IMR-90 (cell line): Measurements from ENCODE around the gene RNF11. TPM values are rescaled to one million over a fixed set of nuclear protein-coding genes. Genes with fewer than 3 reads are reported as not detected.

Source experiments
- ATAC-seq: fragments of 200-7000 bp; cut with Tn5 transposase; 2 replicates; pipeline ENCODE4 v1.9.1; 2020; ENCODE audit warnings: low read depth, mild to moderate bottlenecking, moderate library complexity
- BruUV-seq: library from RNA; stranded (reverse); fragments of 400-500 nt; replicated peaks from 2 replicates; lab custom pipeline; 2021; lab: Mats Ljungman, UMichigan
- CTCF ChIA-PET: fragments of 300-600 bp; formaldehyde crosslinking; extraction: SDS; loops from one replicate; lab custom pipeline; 2021; ENCODE audit warnings: antibody characterized with exemption; lab: Yijun Ruan, JAX
- POLR2A ChIA-PET: fragments of 300-600 bp; sonication (Branson Sonifier 250); formaldehyde crosslinking; loops from one replicate; lab custom pipeline; 2022; ENCODE audit warnings: antibody characterized with exemption; ENCODE audit not compliant: unreplicated experiment; lab: Charles Lee
- DNase-seq: peaks from one replicate; pipeline ENCODE4 v3.0.0; 2013
- H2AFZ ChIP-seq: replicated peaks from 2 replicates; pipeline ENCODE3; 2013; ENCODE audit warnings: low read length, mild to moderate bottlenecking; ENCODE audit not compliant: poor library complexity
- H2AK5ac ChIP-seq: 2 replicates; pipeline ENCODE4 v1.6.1; 2013; ENCODE audit warnings: low read depth, low read length, inconsistent platforms
- H2AK9ac ChIP-seq: replicated peaks from 2 replicates; pipeline ENCODE3; 2013; ENCODE audit warnings: mild to moderate bottlenecking, low read depth, low read length, moderate library complexity; ENCODE audit not compliant: poor library complexity
- H2BK120ac ChIP-seq: 2 replicates; pipeline ENCODE4 v1.6.1; 2013; ENCODE audit warnings: low read depth, low read length, inconsistent platforms
- H2BK15ac ChIP-seq: 3 replicates; pipeline ENCODE4 v1.6.1; 2013; ENCODE audit warnings: low read depth, low read length, inconsistent platforms
- H2BK20ac ChIP-seq: 2 replicates; pipeline ENCODE4 v1.6.1; 2013; ENCODE audit warnings: low read depth, mild to moderate bottlenecking, inconsistent platforms, low read length, moderate library complexity
- H2BK5ac ChIP-seq: 2 replicates; pipeline ENCODE4 v1.6.1; 2013; ENCODE audit warnings: mild to moderate bottlenecking, low read depth, low read length, inconsistent platforms; ENCODE audit not compliant: poor library complexity, severe bottlenecking
- H3K14ac ChIP-seq: replicated peaks from 2 replicates; pipeline ENCODE4 v1.6.1; 2013; ENCODE audit warnings: low read depth, low read length, inconsistent platforms
- H3K18ac ChIP-seq: 2 replicates; pipeline ENCODE4 v1.6.1; 2013; ENCODE audit warnings: low read depth, low read length, control low read depth
- H3K23ac ChIP-seq: 2 replicates; pipeline ENCODE4 v1.6.1; 2013; ENCODE audit warnings: low read depth, low read length, inconsistent platforms
- H3K27ac ChIP-seq: 2 replicates; pipeline ENCODE4 v1.5.1; 2013; ENCODE audit warnings: mild to moderate bottlenecking, control low read depth, low read length; ENCODE audit not compliant: insufficient read depth
- H3K27me3 ChIP-seq: 2 replicates; pipeline ENCODE4 v1.6.1; 2013; ENCODE audit warnings: low read length; ENCODE audit not compliant: control insufficient read depth, insufficient read depth
- H3K36me3 ChIP-seq: 2 replicates; pipeline ENCODE4 v1.6.1; 2013; ENCODE audit warnings: low read length, mixed read lengths; ENCODE audit not compliant: control insufficient read depth, insufficient read depth
- H3K4ac ChIP-seq: 2 replicates; pipeline ENCODE4 v1.6.1; 2013; ENCODE audit warnings: low read depth, low read length, inconsistent platforms
- H3K4me1 ChIP-seq: 2 replicates; pipeline ENCODE4 v1.6.1; 2013; ENCODE audit warnings: low read length, mixed read lengths; ENCODE audit not compliant: control insufficient read depth, insufficient read depth
- H3K4me2 ChIP-seq: 2 replicates; pipeline ENCODE4 v1.6.1; 2013; ENCODE audit warnings: low read depth, mild to moderate bottlenecking, control low read depth, low read length, moderate library complexity
- H3K4me3 ChIP-seq: 2 replicates; pipeline ENCODE4 v1.5.1; 2013; ENCODE audit warnings: low read depth, mild to moderate bottlenecking, control low read depth, low read length, moderate library complexity; ENCODE audit not compliant: insufficient read depth
- H3K56ac ChIP-seq: 2 replicates; pipeline ENCODE4 v1.6.1; 2013; ENCODE audit warnings: low read length, inconsistent platforms; ENCODE audit not compliant: insufficient read depth; ENCODE audit errors: extremely low read depth
- H3K79me1 ChIP-seq, 2 experiments: 2 replicates each; pipeline ENCODE4 v1.6.1; 2013; ENCODE audit warnings: low read length in 2 of 2, inconsistent platforms in 1 of 2, low read depth in 1 of 2
- H3K9ac ChIP-seq: 2 replicates; pipeline ENCODE4 v1.6.1; 2013; ENCODE audit warnings: low read depth, low read length, control low read depth
- H3K9me1 ChIP-seq: 2 replicates; pipeline ENCODE4 v1.6.1; 2013; ENCODE audit warnings: low read length, inconsistent platforms; ENCODE audit not compliant: insufficient read depth
- H3K9me3 ChIP-seq: 2 replicates; pipeline ENCODE4 v1.6.1; 2013; ENCODE audit warnings: low read length; ENCODE audit not compliant: control insufficient read depth, insufficient read depth
- H4K20me1 ChIP-seq: 2 replicates; pipeline ENCODE4 v1.6.1; 2013; ENCODE audit warnings: low read length, inconsistent platforms; ENCODE audit not compliant: insufficient read depth
- H4K5ac ChIP-seq: 2 replicates; pipeline ENCODE4 v1.6.1; 2013; ENCODE audit warnings: mild to moderate bottlenecking, low read depth, low read length, control low read depth
- H4K8ac ChIP-seq, 2 experiments: 2 replicates each; pipeline ENCODE4 v1.6.1; 2013; ENCODE audit warnings: low read depth in 2 of 2, low read length in 2 of 2, control low read depth in 1 of 2, inconsistent platforms in 1 of 2
- H4K91ac ChIP-seq: 2 replicates; pipeline ENCODE4 v1.6.1; 2013; ENCODE audit warnings: low read depth, low read length, inconsistent platforms; ENCODE audit not compliant: insufficient read depth
- BHLHE40 ChIP-seq: fragments of 150-350 bp; IDR thresholded peaks from 2 replicates; pipeline ENCODE4 v1.6.1; 2016; ENCODE audit warnings: mild to moderate bottlenecking, low read depth, low read length
- CHD1 ChIP-seq: IDR thresholded peaks from 2 replicates; pipeline ENCODE4 v1.6.1; 2012; ENCODE audit warnings: low read depth, low read length, improper control_type of control experiment
- FOS ChIP-seq: fragments of 150-350 bp; IDR thresholded peaks from 2 replicates; pipeline ENCODE4 v1.6.1; 2016; ENCODE audit warnings: low read depth, low read length
- NFE2L2 ChIP-seq: fragments of 150-350 bp; IDR thresholded peaks from 2 replicates; pipeline ENCODE4 v1.6.1; 2016; ENCODE audit warnings: low read depth, mild to moderate bottlenecking, low read length
- POLR2A ChIP-seq: IDR thresholded peaks from 2 replicates; pipeline ENCODE4 v1.6.1; 2012; ENCODE audit warnings: mild to moderate bottlenecking, low read depth, low read length
- RAD21 ChIP-seq: IDR thresholded peaks from 2 replicates; pipeline ENCODE4 v1.6.1; 2012; ENCODE audit warnings: low read length, improper control_type of control experiment
- WGBS, 2 experiments: methylation state at CpG; one replicate each; pipeline versions ENCODE4 v1.1.5 to v1.1.7; 2013; ENCODE audit warnings: missing lambda C conversion rate in 2 of 2; ENCODE audit not compliant: insufficient read length in 1 of 2; ENCODE audit errors: extremely low coverage in 2 of 2; 5-methylcytosine and 5-hydroxymethylcytosine counted together
- dilution Hi-C: fragments of 300-500 bp; cut with HindIII; formaldehyde crosslinking; loops from one replicate; pipeline ENCODE4 v1.14.3; 2018; ENCODE audit warnings: low sequenced_read_pairs; ENCODE audit not compliant: unreplicated experiment
- in situ Hi-C: fragments of 300-500 bp; cut with MboI; formaldehyde crosslinking; loops from 3 replicates; pipeline ENCODE4 v1.14.3; 2019; ENCODE audit warnings: low sequenced_read_pairs, inconsistent platforms, mixed read lengths
- intact Hi-C: fragments of 100-400 bp; cut with micrococcal nuclease; formaldehyde crosslinking; loops from 2 replicates; pipeline ENCODE4 v1.10.0; 2022
- polyA plus RNA-seq, 3 experiments: library from polyadenylated mRNA; depleted of rRNA; stranded (reverse); fragments of >200 nt; gene quantifications; 2 replicates each; pipeline ENCODE4 v1.2.3, GENCODE V29; 2012; ENCODE audit warnings: low replicate concordance in 1 of 3
- total RNA-seq: library from RNA; depleted of rRNA; stranded (reverse); fragments of >200 nt; gene quantifications from 2 replicates; pipeline ENCODE4 v1.2.3, GENCODE V29; 2012
- TF ChIP-seq, protein P1 (sequence below): fragments of 150-350 bp; IDR thresholded peaks from 2 replicates; pipeline ENCODE4 v1.6.1; 2016; ENCODE audit warnings: low read depth, mild to moderate bottlenecking, low read length, moderate library complexity, borderline replicate concordance

The RNF11 gene
- total and polyA plus RNA-seq, 2 of the 4 experiments (the other 2 are of a cell fraction), result 63.3 to 64.1 TPM

DNA sequence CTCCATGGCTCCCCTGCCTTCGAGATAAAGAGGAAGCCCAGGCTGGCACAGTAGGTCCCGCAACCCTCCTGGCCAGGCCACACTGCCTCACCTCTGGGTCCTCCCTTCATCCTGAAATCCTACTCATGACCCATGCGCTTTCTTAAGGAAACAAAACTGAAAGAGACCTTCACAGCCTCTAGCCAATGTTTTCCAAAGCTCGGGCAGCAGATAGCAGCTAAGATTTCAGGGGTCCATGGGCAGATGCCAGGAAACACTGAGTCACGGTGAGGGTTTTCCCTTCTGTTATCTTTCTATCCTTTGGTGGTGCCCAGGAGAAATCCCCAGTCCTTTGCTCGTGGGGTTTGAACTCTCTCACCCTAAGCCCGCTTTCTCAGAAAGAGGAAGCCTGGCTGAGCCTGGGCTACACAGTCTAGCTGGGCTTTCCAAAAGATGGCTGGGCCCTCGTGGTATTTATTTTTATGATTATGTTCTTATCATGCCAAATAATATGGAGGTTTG is 67.7 kb downstream of the RNF11 start:
- TF ChIP-seq, protein P1, sequence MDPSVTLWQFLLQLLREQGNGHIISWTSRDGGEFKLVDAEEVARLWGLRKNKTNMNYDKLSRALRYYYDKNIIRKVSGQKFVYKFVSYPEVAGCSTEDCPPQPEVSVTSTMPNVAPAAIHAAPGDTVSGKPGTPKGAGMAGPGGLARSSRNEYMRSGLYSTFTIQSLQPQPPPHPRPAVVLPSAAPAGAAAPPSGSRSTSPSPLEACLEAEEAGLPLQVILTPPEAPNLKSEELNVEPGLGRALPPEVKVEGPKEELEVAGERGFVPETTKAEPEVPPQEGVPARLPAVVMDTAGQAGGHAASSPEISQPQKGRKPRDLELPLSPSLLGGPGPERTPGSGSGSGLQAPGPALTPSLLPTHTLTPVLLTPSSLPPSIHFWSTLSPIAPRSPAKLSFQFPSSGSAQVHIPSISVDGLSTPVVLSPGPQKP, result no peak
- TF ChIP-seq NFE2L2, result no peak
- 0 out of 2 replicates have a peak, but pooled peaks have one; percentile 8 for TF ChIP-seq FOS
- no peak for TF ChIP-seq BHLHE40
- TF ChIP-seq CHD1, result no peak
- no peak for TF ChIP-seq RAD21
- no peak for TF ChIP-seq POLR2A
- Histone ChIP-seq H4K91ac (no peak overlapping the region; the same call in 1 of the 2 replicates), H3K9ac (no peak overlapping the region), H3K36me3 (no peaks in the 10 kb centered on the region), H3K4me1 (no peaks in the 10 kb centered on the region; the same call in 1 of the 2 replicates), H2BK5ac (no peak overlapping the region), H3K23ac (no peak overlapping the region), H3K4ac (peak overlapping the region; percentile 0; the same call in 1 of the 2 replicates), H4K8ac (peak overlapping the region in 1 of 2 experiments; percentile 12; a peak in 1 of 4 replicates), H3K27me3 (no peaks in the 10 kb centered on the region; the same call in 1 of the 2 replicates), H3K4me2 (peak overlapping the region; percentile 15; the same call in 1 of the 2 replicates), H2AK9ac (peak overlapping the region; percentile 44), H3K9me1 (peaks cover 9% of the 10 kb centered on the region; the same call in 1 of the 2 replicates), H4K20me1 (no peaks in the 10 kb centered on the region), H3K4me3 (no peak overlapping the region), H3K18ac (no peak overlapping the region), H3K9me3 (no peaks in the 10 kb centered on the region), H2BK120ac (no peak overlapping the region), H3K27ac (no peak overlapping the region), H2BK15ac (no peak overlapping the region), H2AFZ (peak overlapping the region; percentile 52), H4K5ac (no peak overlapping the region), H3K56ac (no peak overlapping the region), H2AK5ac (0 out of 2 replicates have a peak overlapping the region, but pooled peaks have one; percentile 9), H3K14ac (peak overlapping the region; percentile 12; the same call in 1 of the 2 replicates), H2BK20ac (no peak overlapping the region), H3K79me1 (no peaks in the 10 kb centered on the region)
- BruUV-seq, result no TSS peak
- ChIA-PET CTCF (interaction anchor here (0.6 kb wide), 1 partner anchor 96 kb away, joined by 3 read pairs; no protein-coding TSS in a partner anchor), POLR2A (no interaction called here)
- 74% methylated on average over 4 of the region's 8 CpGs; no CpG with 5 or more reads in 1 of the 2 experiments for WGBS, 2 experiments
- ATAC-seq, result peak; percentile 55
- peak; percentile 66 for DNase-seq
- intact Hi-C loops, result no loop called here
- dilution Hi-C loops, result no loop called here
- in situ Hi-C loops, result no loop called here
